Vagina (tissue), 2 donors: Measurements from ENCODE around the gene ERC2. TPM values are rescaled to one million over a fixed set of nuclear protein-coding genes. Genes with fewer than 3 reads are reported as not detected.

Source experiments
- DNase-seq, 2 donors: peaks; one replicate each; pipeline ENCODE4 v3.0.0-alpha.2; 2017; ENCODE audit errors: extremely low spot score in 2 of 2
- H3K27ac ChIP-seq: fragments of 200-600 bp; sonication (generic); one replicate; pipeline ENCODE4 v1.5.1; 2019
- H3K27me3 ChIP-seq: fragments of 200-600 bp; sonication (generic); one replicate; pipeline ENCODE4 v1.5.1; 2019
- H3K36me3 ChIP-seq, 2 donors: fragments of 200-600 bp; sonication (generic); one replicate each; pipeline ENCODE4 v1.5.1; 2017 to 2019
- H3K4me1 ChIP-seq: fragments of 200-600 bp; sonication (generic); one replicate; pipeline ENCODE4 v1.5.1; 2019
- H3K4me3 ChIP-seq, 2 donors: fragments of 200-600 bp; sonication (generic); 1 replicate in 1 of 2; 2 replicates in 1 of 2; pipeline ENCODE4 v1.5.1; 2016 to 2019
- H3K9me3 ChIP-seq: fragments of 200-600 bp; sonication (generic); one replicate; pipeline ENCODE4 v1.5.1; 2019
- CTCF ChIP-seq, 3 experiments: fragments of 450-650 bp in 2 of 3; fragments of 200-600 bp in 1 of 3; sonication (generic) in 1 of 3; IDR thresholded peaks; one replicate each; pipeline ENCODE4 v1.5.1; 2017 to 2019; ENCODE audit warnings: antibody characterized with exemption in 3 of 3, mild to moderate bottlenecking in 2 of 3, moderate library complexity in 2 of 3
- POLR2A ChIP-seq, 2 donors: fragments of 450-650 bp; IDR thresholded peaks; one replicate each; pipeline ENCODE4 v1.6.1; 2017; ENCODE audit warnings: antibody characterized with exemption in 2 of 2, mild to moderate bottlenecking in 2 of 2, moderate library complexity in 2 of 2
- POLR2AphosphoS5 ChIP-seq, 2 donors: sonication (generic); formaldehyde crosslinking; IDR thresholded peaks; one replicate each; pipeline ENCODE4 v1.9.0; 2017; ENCODE audit warnings: antibody characterized with exemption in 2 of 2, mild to moderate bottlenecking in 2 of 2, low read depth in 1 of 2; ENCODE audit not compliant: insufficient read depth in 1 of 2
- intact Hi-C: fragments of 100-400 bp; cut with DNase I; formaldehyde crosslinking; loops from one replicate; pipeline ENCODE4 v1.15.1; 2023
- total RNA-seq: library from RNA; depleted of rRNA; stranded (reverse); fragments of >200 nt; gene quantifications from one replicate; pipeline ENCODE4 v1.2.3, GENCODE V29; 2016

The ERC2 gene
- total RNA-seq, 1 donor from 2014 or later, result 1.2 TPM

GRCh38 chr3:55911266-55911665 lies 557.0 kb downstream of the ERC2 start:
- intact Hi-C loops, result no loop called here
- no peak for DNase-seq
- no peak overlapping the region for H3K4me3 ChIP-seq
- H3K4me1 ChIP-seq, result no peaks in the 10 kb centered on the region
- TF ChIP-seq POLR2AphosphoS5 (IDR thresholded peaks at IDR 0.05; ENCODE audit: insufficient read depth in 1 of 2, low read depth in 1 of 2), result no peak
- TF ChIP-seq POLR2A (IDR thresholded peaks at IDR 0.05), result no peak
- no peak for TF ChIP-seq CTCF (IDR thresholded peaks at IDR 0.05)
- no peaks in the 10 kb centered on the region for H3K27me3 ChIP-seq
- no peaks in the 10 kb centered on the region for H3K36me3 ChIP-seq
- H3K9me3 ChIP-seq, result no peaks in the 10 kb centered on the region
- H3K27ac ChIP-seq, result no peak overlapping the region

DNA sequence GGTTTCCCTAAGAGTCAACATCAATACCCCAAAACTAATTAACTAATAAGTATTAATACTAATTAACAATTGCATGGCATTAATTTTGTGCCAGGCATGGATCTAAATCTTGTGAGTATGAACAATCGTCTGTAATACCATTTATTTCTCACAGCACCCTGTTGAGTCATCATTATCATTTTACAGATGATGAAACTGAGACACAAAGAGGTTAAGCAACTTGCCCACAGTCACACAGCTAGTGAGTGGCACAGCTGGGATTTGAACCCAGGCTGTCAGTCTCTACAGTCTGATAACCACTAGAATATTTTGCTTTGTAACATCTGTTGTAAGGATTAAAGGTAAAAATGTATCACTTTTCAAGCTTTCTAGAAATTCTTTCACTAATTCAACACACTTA lies 557.7 kb downstream of the ERC2 start:
- Histone ChIP-seq H3K27ac (no peak overlapping the region), H3K36me3 (no peaks in the 10 kb centered on the region), H3K9me3 (no peaks in the 10 kb centered on the region), H3K4me3 (no peak overlapping the region), H3K27me3 (no peaks in the 10 kb centered on the region), H3K4me1 (no peaks in the 10 kb centered on the region)
- TF ChIP-seq POLR2A (IDR thresholded peaks at IDR 0.05), result no peak
- TF ChIP-seq CTCF (IDR thresholded peaks at IDR 0.05), result no peak
- no peak for TF ChIP-seq POLR2AphosphoS5 (IDR thresholded peaks at IDR 0.05; ENCODE audit: insufficient read depth in 1 of 2, low read depth in 1 of 2)
- intact Hi-C loops, result no loop called here
- no peak for DNase-seq

GRCh38 chr3:55909373-55909772 lies 558.9 kb downstream of the ERC2 start:
- intact Hi-C loops, result no loop called here
- no peaks in the 10 kb centered on the region for H3K36me3 ChIP-seq
- TF ChIP-seq POLR2AphosphoS5 (IDR thresholded peaks at IDR 0.05; ENCODE audit: insufficient read depth in 1 of 2, low read depth in 1 of 2) (no peak), CTCF (IDR thresholded peaks at IDR 0.05) (no peak), POLR2A (IDR thresholded peaks at IDR 0.05) (no peak)

GRCh38 chr3:55907616-55908015 lies 560.7 kb downstream of the ERC2 start:
- intact Hi-C loops, result no loop called here
- no peak for DNase-seq

More at GRCh38 chr3:55909373-55909772, 558.9 kb downstream of the ERC2 start:
- no peak overlapping the region for H3K4me3 ChIP-seq
- H3K27me3 ChIP-seq, result no peaks in the 10 kb centered on the region
- no peak for DNase-seq
- no peaks in the 10 kb centered on the region for H3K4me1 ChIP-seq
- no peaks in the 10 kb centered on the region for H3K9me3 ChIP-seq
- no peak overlapping the region for H3K27ac ChIP-seq

More at GRCh38 chr3:55907616-55908015, 560.7 kb downstream of the ERC2 start:
- H3K9me3 ChIP-seq, result no peaks in the 10 kb centered on the region
- H3K4me1 ChIP-seq, result no peaks in the 10 kb centered on the region
- no peak overlapping the region for H3K4me3 ChIP-seq
- no peaks in the 10 kb centered on the region for H3K27me3 ChIP-seq
- H3K27ac ChIP-seq, result no peak overlapping the region
- TF ChIP-seq POLR2A (IDR thresholded peaks at IDR 0.05), result no peak
- TF ChIP-seq POLR2AphosphoS5 (IDR thresholded peaks at IDR 0.05; ENCODE audit: insufficient read depth in 1 of 2, low read depth in 1 of 2), result no peak
- no peak for TF ChIP-seq CTCF (IDR thresholded peaks at IDR 0.05)
- H3K36me3 ChIP-seq, result no peaks in the 10 kb centered on the region
